ENCODE results near the gene C1orf159. TPM values are rescaled to one million over a fixed set of nuclear protein-coding genes. Genes with fewer than 3 reads are reported as not detected.

The C1orf159 gene
- total and polyA plus RNA-seq, 10 of the 15 experiments (the other 5 are each of a cell fraction or from before 2014, with no cell fraction given) = 0.11 to 23.4 (median 8.0) TPM

DNA sequence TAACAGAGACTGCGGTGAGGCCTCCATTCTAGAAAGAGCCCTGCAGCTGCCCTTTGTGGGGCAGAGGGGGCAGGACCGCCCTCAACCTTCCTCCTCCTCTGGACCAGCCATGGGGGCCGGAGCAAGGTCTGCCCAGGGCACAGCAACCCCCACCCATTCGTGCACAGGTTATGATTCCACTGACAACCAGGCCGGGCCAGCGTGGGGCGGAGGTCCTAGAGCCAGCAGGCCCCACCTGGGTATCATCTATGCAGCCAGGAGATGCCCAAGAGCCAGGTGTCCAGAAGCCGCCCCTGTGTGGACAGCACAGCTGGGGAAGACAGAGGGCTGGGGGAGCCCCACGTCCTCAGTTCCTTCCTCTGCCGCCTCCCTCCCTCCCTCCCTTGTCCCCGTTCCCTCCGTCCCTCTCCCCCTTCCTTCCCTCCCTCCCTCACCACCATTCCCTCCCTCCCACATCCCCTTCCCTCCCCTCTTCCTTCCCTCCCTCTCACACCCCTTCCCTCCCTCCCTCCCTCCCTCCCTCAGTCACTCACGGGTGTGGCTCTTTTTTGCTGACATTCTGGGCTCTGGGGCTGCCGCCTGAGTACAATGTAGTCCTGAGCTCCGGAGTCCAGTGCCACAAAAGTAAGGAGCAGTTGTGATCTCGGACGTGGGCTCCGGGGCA is 54.1 kb downstream of the C1orf159 start (continued):
- TF ChIP-seq, protein P1, sequence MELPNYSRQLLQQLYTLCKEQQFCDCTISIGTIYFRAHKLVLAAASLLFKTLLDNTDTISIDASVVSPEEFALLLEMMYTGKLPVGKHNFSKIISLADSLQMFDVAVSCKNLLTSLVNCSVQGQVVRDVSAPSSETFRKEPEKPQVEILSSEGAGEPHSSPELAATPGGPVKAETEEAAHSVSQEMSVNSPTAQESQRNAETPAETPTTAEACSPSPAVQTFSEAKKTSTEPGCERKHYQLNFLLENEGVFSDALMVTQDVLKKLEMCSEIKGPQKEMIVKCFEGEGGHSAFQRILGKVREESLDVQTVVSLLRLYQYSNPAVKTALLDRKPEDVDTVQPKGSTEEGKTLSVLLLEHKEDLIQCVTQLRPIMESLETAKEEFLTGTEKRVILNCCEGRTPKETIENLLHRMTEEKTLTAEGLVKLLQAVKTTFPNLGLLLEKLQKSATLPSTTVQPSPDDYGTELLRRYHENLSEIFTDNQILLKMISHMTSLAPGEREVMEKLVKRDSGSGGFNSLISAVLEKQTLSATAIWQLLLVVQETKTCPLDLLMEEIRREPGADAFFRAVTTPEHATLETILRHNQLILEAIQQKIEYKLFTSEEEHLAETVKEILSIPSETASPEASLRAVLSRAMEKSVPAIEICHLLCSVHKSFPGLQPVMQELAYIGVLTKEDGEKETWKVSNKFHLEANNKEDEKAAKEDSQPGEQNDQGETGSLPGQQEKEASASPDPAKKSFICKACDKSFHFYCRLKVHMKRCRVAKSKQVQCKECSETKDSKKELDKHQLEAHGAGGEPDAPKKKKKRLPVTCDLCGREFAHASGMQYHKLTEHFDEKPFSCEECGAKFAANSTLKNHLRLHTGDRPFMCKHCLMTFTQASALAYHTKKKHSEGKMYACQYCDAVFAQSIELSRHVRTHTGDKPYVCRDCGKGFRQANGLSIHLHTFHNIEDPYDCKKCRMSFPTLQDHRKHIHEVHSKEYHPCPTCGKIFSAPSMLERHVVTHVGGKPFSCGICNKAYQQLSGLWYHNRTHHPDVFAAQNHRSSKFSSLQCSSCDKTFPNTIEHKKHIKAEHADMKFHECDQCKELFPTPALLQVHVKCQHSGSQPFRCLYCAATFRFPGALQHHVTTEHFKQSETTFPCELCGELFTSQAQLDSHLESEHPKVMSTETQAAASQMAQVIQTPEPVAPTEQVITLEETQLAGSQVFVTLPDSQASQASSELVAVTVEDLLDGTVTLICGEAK (IDR thresholded peaks at IDR 0.05; ENCODE audit: borderline replicate concordance) = no peak
- TF ChIP-seq NBN (IDR thresholded peaks at IDR 0.05) (no peak), SUPT20H (IDR thresholded peaks at IDR 0.05; ENCODE audit: borderline replicate concordance, control insufficient read depth, low read depth, low read length) (no peak), ZNF217 (IDR thresholded peaks at IDR 0.05) (no peak)

DNA sequence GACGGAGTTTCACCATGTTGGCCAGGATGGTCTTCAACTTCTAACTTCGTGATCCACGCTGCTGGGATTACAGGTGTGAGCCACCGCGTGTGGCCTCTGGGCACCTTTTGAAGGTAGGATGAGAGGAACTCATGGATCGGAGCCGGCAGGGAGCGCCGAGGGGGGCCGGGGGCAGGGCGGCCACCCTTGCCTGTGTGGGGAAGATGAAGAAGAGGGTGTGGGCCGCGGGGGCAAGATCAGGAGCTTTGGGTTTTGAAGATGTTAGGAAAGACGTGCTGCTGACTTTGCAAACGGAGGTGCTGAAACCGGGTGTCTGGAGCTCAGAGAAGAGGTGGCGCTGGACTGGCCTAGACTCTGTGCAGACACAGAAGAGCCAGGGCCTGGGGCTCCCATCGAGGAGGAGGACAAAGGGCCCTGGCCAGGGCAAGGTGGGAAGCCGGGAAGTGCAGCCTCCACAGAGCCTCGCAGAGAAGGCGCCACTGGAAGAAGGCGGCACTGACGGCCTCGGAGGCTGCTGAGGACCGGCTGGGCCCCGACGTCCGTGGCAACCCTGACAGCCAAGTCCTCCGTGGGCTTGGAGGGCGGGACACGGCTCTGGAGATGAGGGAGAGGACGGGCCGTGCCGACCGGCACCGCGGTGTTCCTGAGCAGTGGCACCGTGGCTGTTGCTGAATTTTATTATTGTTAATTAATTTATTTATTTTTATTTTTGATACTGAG is 55.4 kb downstream of the C1orf159 start:
- Histone ChIP-seq H3K79me2 (ENCODE audit: control insufficient read depth, insufficient read depth, low read length) (no peaks in the 10 kb centered on the region), H4K20me1 (ENCODE audit: control insufficient read depth, insufficient read depth) (no peaks in the 10 kb centered on the region), H3K4me1 (ENCODE audit: control insufficient read depth, insufficient read depth, low read length) (peaks cover 28% of the 10 kb centered on the region), H3K9ac (ENCODE audit: control insufficient read depth, insufficient read depth, low read length) (no peak overlapping the region), H3K36me3 (ENCODE audit: control insufficient read depth in 2 of 2, insufficient read depth in 2 of 2, low read length in 1 of 2) (no peaks in the 10 kb centered on the region), H2AFZ (ENCODE audit: control insufficient read depth, low read depth, low read length) (no peak overlapping the region), H3K9me3 (replicated peaks; ENCODE audit: control insufficient read depth, insufficient read depth, low read length) (no peaks in the 10 kb centered on the region), H3K27me3 (replicated peaks in 1 of 2; ENCODE audit: control insufficient read depth in 2 of 2, insufficient read depth in 2 of 2, low read length in 1 of 2) (no peaks in the 10 kb centered on the region), H3K4me3 (peak overlapping the region; percentile 67; the same call in 1 of the 2 replicates), H3K27ac (ENCODE audit: control insufficient read depth, insufficient read depth) (no peak overlapping the region), H3K4me2 (ENCODE audit: control insufficient read depth, insufficient read depth) (peak overlapping the region; percentile 99; the same call in 1 of the 2 replicates)
- BruUV-seq (replicated peaks) = no TSS peak
- in situ Hi-C loops (cut with MboI) (loop anchor here (5.0 kb wide), 2 partner anchors 38 to 78 kb away; partner anchors contain the start of genes AGRN and PERM1), intact Hi-C loops (cut with micrococcal nuclease; ENCODE audit: unreplicated experiment) (loop anchor here (5.0 to 10.0 kb wide), 2 partner anchors 43 to 156 kb away; no protein-coding TSS in a partner anchor)
- ChIA-PET CTCF (interaction anchor here (0.6 to 8.7 kb wide), 7 partner anchors 21 to 79 kb away, joined by 3 to 83 read pairs (median 4); partner anchors contain the start of gene PERM1), POLR2A (interaction anchor here (1.1 to 1.8 kb wide), 3 partner anchors 27 to 190 kb away, joined by 4 to 6 read pairs (median 4); partner anchors contain the start of gene ISG15), SMC1A (ENCODE audit: uncharacterized antibody, unreplicated experiment) (interaction anchor here (1.4 kb wide), 1 partner anchor 28 kb away, joined by 8 read pairs; no protein-coding TSS in a partner anchor), RAD21 (ENCODE audit: unreplicated experiment) (no interaction called here)
- DNase-seq (ENCODE audit: low read depth, low spot score) (no peak), ATAC-seq (no peak), FAIRE-seq (no peak)
- WGBS (ENCODE audit: insufficient coverage, insufficient replicate concordance, low lambda C conversion rate, missing lambda C conversion rate) = 63% methylated on average over 33 of the region's 38 CpGs
- TF ChIP-seq, protein P2, sequence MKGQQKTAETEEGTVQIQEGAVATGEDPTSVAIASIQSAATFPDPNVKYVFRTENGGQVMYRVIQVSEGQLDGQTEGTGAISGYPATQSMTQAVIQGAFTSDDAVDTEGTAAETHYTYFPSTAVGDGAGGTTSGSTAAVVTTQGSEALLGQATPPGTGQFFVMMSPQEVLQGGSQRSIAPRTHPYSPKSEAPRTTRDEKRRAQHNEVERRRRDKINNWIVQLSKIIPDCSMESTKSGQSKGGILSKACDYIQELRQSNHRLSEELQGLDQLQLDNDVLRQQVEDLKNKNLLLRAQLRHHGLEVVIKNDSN (IDR thresholded peaks at IDR 0.05; ENCODE audit: borderline replicate concordance, extremely low read length, insufficient read depth, low read depth, low read length) = no peak
- TF ChIP-seq KDM1A (IDR thresholded peaks at IDR 0.05; ENCODE audit: borderline replicate concordance) = no peak
- no peak for TF ChIP-seq ZNF24 (IDR thresholded peaks at IDR 0.05)
- TF ChIP-seq GABPA (IDR thresholded peaks at IDR 0.05; ENCODE audit: low read depth) = no peak
- TF ChIP-seq EZH2 (IDR thresholded peaks at IDR 0.05; ENCODE audit: borderline replicate concordance, control insufficient read depth, low read depth, low read length) = no peak
- TF ChIP-seq, protein P3, sequence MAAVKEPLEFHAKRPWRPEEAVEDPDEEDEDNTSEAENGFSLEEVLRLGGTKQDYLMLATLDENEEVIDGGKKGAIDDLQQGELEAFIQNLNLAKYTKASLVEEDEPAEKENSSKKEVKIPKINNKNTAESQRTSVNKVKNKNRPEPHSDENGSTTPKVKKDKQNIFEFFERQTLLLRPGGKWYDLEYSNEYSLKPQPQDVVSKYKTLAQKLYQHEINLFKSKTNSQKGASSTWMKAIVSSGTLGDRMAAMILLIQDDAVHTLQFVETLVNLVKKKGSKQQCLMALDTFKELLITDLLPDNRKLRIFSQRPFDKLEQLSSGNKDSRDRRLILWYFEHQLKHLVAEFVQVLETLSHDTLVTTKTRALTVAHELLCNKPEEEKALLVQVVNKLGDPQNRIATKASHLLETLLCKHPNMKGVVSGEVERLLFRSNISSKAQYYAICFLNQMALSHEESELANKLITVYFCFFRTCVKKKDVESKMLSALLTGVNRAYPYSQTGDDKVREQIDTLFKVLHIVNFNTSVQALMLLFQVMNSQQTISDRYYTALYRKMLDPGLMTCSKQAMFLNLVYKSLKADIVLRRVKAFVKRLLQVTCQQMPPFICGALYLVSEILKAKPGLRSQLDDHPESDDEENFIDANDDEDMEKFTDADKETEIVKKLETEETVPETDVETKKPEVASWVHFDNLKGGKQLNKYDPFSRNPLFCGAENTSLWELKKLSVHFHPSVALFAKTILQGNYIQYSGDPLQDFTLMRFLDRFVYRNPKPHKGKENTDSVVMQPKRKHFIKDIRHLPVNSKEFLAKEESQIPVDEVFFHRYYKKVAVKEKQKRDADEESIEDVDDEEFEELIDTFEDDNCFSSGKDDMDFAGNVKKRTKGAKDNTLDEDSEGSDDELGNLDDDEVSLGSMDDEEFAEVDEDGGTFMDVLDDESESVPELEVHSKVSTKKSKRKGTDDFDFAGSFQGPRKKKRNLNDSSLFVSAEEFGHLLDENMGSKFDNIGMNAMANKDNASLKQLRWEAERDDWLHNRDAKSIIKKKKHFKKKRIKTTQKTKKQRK (IDR thresholded peaks at IDR 0.05; ENCODE audit: low read depth, low read length) = no peak

Data from GM12878 (cell line).